CD8-positive, alpha-beta memory T cell (primary cell): ENCODE results near the gene GOLIM4. TPM values are rescaled to one million over a fixed set of nuclear protein-coding genes. Genes with fewer than 3 reads are reported as not detected.

Experiments used
- CTCF ChIA-PET: fragments of 350-600 bp; sonication (Branson Sonifier 250); formaldehyde crosslinking; loops from one replicate; lab custom pipeline; 2021; ENCODE audit warnings: antibody characterized with exemption; lab: Charles Lee
- POLR2A ChIA-PET: fragments of 350-600 bp; sonication (Branson Sonifier 250); formaldehyde crosslinking; loops from one replicate; lab custom pipeline; 2021; ENCODE audit warnings: antibody characterized with exemption; lab: Charles Lee
- DNase-seq, 5 donors: peaks; one replicate each; pipeline versions ENCODE4 v3.0.0 to v3.0.0-alpha.2; 2020 to 2022; ENCODE audit warnings: mixed read lengths in 1 of 5
- H3K27ac ChIP-seq: one replicate; pipeline ENCODE4 v1.7.0; 2013; ENCODE audit warnings: low read depth, mild to moderate bottlenecking, low read length, moderate library complexity
- H3K27me3 ChIP-seq: 2 replicates; pipeline ENCODE4 v1.7.0; 2013; ENCODE audit warnings: low read length, mild to moderate bottlenecking; ENCODE audit not compliant: insufficient read depth, poor library complexity, severe bottlenecking
- H3K36me3 ChIP-seq: 2 replicates; pipeline ENCODE4 v1.7.0; 2013; ENCODE audit warnings: mild to moderate bottlenecking, low read length, moderate library complexity; ENCODE audit not compliant: insufficient read depth
- H3K4me1 ChIP-seq: 2 replicates; pipeline ENCODE4 v1.7.0; 2013; ENCODE audit warnings: mild to moderate bottlenecking, low read length, moderate library complexity; ENCODE audit not compliant: insufficient read depth
- H3K4me3 ChIP-seq: 2 replicates; pipeline ENCODE4 v1.7.0; 2013; ENCODE audit warnings: mild to moderate bottlenecking, low read length
- H3K9me3 ChIP-seq: 2 replicates; pipeline ENCODE4 v1.7.0; 2013; ENCODE audit warnings: mild to moderate bottlenecking, low read length
- H3K27ac Mint-ChIP-seq, 8 donors: one replicate each; pipeline ENCODE4 v1.8.0; 2020 to 2021; ENCODE audit warnings: mixed read lengths in 8 of 8, mild to moderate bottlenecking in 6 of 8, inconsistent platforms in 3 of 8, moderate library complexity in 3 of 8
- H3K27me3 Mint-ChIP-seq, 2 donors: one replicate each; pipeline ENCODE4 v1.8.0; 2020 to 2021; ENCODE audit warnings: mixed read lengths in 2 of 2, mild to moderate bottlenecking in 1 of 2, moderate library complexity in 1 of 2
- H3K36me3 Mint-ChIP-seq, 3 donors: one replicate each; pipeline ENCODE4 v1.8.0; 2020 to 2021; ENCODE audit warnings: mixed read lengths in 3 of 3, inconsistent platforms in 1 of 3, mild to moderate bottlenecking in 1 of 3
- H3K4me1 Mint-ChIP-seq, 3 donors: one replicate each; pipeline ENCODE4 v1.8.0; 2020 to 2021; ENCODE audit warnings: mixed read lengths in 3 of 3, inconsistent platforms in 1 of 3, mild to moderate bottlenecking in 1 of 3
- H3K4me3 Mint-ChIP-seq, 7 donors: one replicate each; pipeline ENCODE4 v1.8.0; 2020 to 2021; ENCODE audit warnings: mixed read lengths in 7 of 7, mild to moderate bottlenecking in 6 of 7, moderate library complexity in 4 of 7, inconsistent platforms in 2 of 7
- H3K9me3 Mint-ChIP-seq, 5 donors: one replicate each; pipeline ENCODE4 v1.8.0; 2020 to 2022; ENCODE audit warnings: mixed read lengths in 5 of 5, mild to moderate bottlenecking in 3 of 5, moderate library complexity in 2 of 5, inconsistent platforms in 1 of 5
- polyA plus RNA-seq: library from polyadenylated mRNA; unstranded; fragments of 300-500 nt; fragmentation: Illumina TruSeq; gene quantifications from one replicate; pipeline ENCODE4 v1.2.3, GENCODE V29; 2021
- total RNA-seq, 2 experiments: library from RNA; stranded (reverse); gene quantifications; one replicate each; pipeline ENCODE4 v1.2.3, GENCODE V29; 2021

GOLIM4 gene
- total and polyA plus RNA-seq, 3 experiments from 2014 or later = 1.3 to 7.3 (median 7.2) TPM

- Histone ChIP-seq H3K27me3 (no peaks in the 10 kb centered on the region), H3K9me3 (no peaks in the 10 kb centered on the region), H3K27ac (no peak overlapping the region), H3K4me3 (no peak overlapping the region), H3K4me1 (no peaks in the 10 kb centered on the region), H3K36me3 (no peaks in the 10 kb centered on the region)
- Mint-ChIP-seq H3K27me3 (no peaks in the 10 kb centered on the region), H3K27ac (no peak overlapping the region), H3K9me3 (peaks cover 0 to 3% (median 0%) of the 10 kb centered on the region in 5 donors), H3K36me3 (no peaks in the 10 kb centered on the region), H3K4me1 (no peaks in the 10 kb centered on the region), H3K4me3 (no peak overlapping the region)
- ChIA-PET POLR2A (no interaction called here), CTCF (no interaction called here)
- no peak for DNase-seq
Observed at GRCh38 chr3:167989066-167989465, 106.7 kb downstream of the GOLIM4 start.

- Mint-ChIP-seq H3K9me3 (peaks cover 0 to 3% (median 0%) of the 10 kb centered on the region in 5 donors), H3K27ac (no peak overlapping the region), H3K4me1 (no peaks in the 10 kb centered on the region), H3K4me3 (no peak overlapping the region), H3K36me3 (no peaks in the 10 kb centered on the region), H3K27me3 (no peaks in the 10 kb centered on the region)
- H3K27me3 ChIP-seq = no peaks in the 10 kb centered on the region
- ChIA-PET CTCF (no interaction called here), POLR2A (no interaction called here)
- no peaks in the 10 kb centered on the region for H3K4me1 ChIP-seq
- no peaks in the 10 kb centered on the region for H3K9me3 ChIP-seq
- no peaks in the 10 kb centered on the region for H3K36me3 ChIP-seq
- H3K4me3 ChIP-seq = no peak overlapping the region
- no peak for DNase-seq
- no peak overlapping the region for H3K27ac ChIP-seq
Observed at GRCh38 chr3:167983583-167983982, 112.1 kb downstream of the GOLIM4 start.

- H3K27ac ChIP-seq = no peak overlapping the region
- H3K36me3 ChIP-seq = no peaks in the 10 kb centered on the region
- H3K36me3 Mint-ChIP-seq = no peaks in the 10 kb centered on the region
- H3K9me3 Mint-ChIP-seq = no peaks in the 10 kb centered on the region
- H3K4me3 Mint-ChIP-seq = no peak overlapping the region
- no peak overlapping the region for H3K27ac Mint-ChIP-seq
- no peaks in the 10 kb centered on the region for H3K4me1 Mint-ChIP-seq
- CTCF ChIA-PET = no interaction called here
- no peaks in the 10 kb centered on the region for H3K27me3 ChIP-seq
- peaks cover 0 to 2% of the 10 kb centered on the region in 2 donors for H3K27me3 Mint-ChIP-seq
- POLR2A ChIA-PET = no interaction called here
- no peaks in the 10 kb centered on the region for H3K9me3 ChIP-seq
- no peak for DNase-seq
- no peaks in the 10 kb centered on the region for H3K4me1 ChIP-seq
- no peak overlapping the region for H3K4me3 ChIP-seq
Observed at GRCh38 chr3:167978486-167978885, 117.2 kb downstream of the GOLIM4 start.

- peaks cover 0 to 2% of the 10 kb centered on the region in 2 donors for H3K27me3 Mint-ChIP-seq
- H3K4me3 Mint-ChIP-seq = no peak overlapping the region
- ChIA-PET CTCF (no interaction called here), POLR2A (no interaction called here)
- no peaks in the 10 kb centered on the region for H3K27me3 ChIP-seq
- no peaks in the 10 kb centered on the region for H3K4me1 ChIP-seq
- H3K4me1 Mint-ChIP-seq = no peaks in the 10 kb centered on the region
- H3K9me3 ChIP-seq = no peaks in the 10 kb centered on the region
- no peak for DNase-seq
- H3K27ac ChIP-seq = no peak overlapping the region
- no peak overlapping the region for H3K4me3 ChIP-seq
- no peaks in the 10 kb centered on the region for H3K36me3 Mint-ChIP-seq
- no peaks in the 10 kb centered on the region for H3K36me3 ChIP-seq
- no peak overlapping the region for H3K27ac Mint-ChIP-seq
- no peaks in the 10 kb centered on the region for H3K9me3 Mint-ChIP-seq
Observed at GRCh38 chr3:167978071-167978470, 117.7 kb downstream of the GOLIM4 start.

- H3K36me3 ChIP-seq = no peaks in the 10 kb centered on the region
- no peaks in the 10 kb centered on the region for H3K4me1 ChIP-seq
- Mint-ChIP-seq H3K27ac (no peak overlapping the region), H3K4me1 (no peaks in the 10 kb centered on the region), H3K4me3 (no peak overlapping the region), H3K36me3 (no peaks in the 10 kb centered on the region), H3K27me3 (peaks cover 0 to 2% of the 10 kb centered on the region in 2 donors), H3K9me3 (no peaks in the 10 kb centered on the region)
- H3K27ac ChIP-seq = no peak overlapping the region
- H3K27me3 ChIP-seq = no peaks in the 10 kb centered on the region
- H3K4me3 ChIP-seq = no peak overlapping the region
- H3K9me3 ChIP-seq = no peaks in the 10 kb centered on the region
- ChIA-PET CTCF (no interaction called here), POLR2A (no interaction called here)
- DNase-seq = no peak
Observed at GRCh38 chr3:167976516-167977361, 119.0 kb downstream of the GOLIM4 start.

- Histone ChIP-seq H3K4me3 (no peak overlapping the region), H3K27ac (no peak overlapping the region), H3K9me3 (no peaks in the 10 kb centered on the region), H3K36me3 (no peaks in the 10 kb centered on the region), H3K27me3 (no peaks in the 10 kb centered on the region), H3K4me1 (no peaks in the 10 kb centered on the region)
- no peak overlapping the region for H3K4me3 Mint-ChIP-seq
- H3K4me1 Mint-ChIP-seq = no peaks in the 10 kb centered on the region
- ChIA-PET CTCF (no interaction called here), POLR2A (no interaction called here)
- H3K36me3 Mint-ChIP-seq = no peaks in the 10 kb centered on the region
- peaks cover 0 to 2% of the 10 kb centered on the region in 2 donors for H3K27me3 Mint-ChIP-seq
- H3K9me3 Mint-ChIP-seq = no peaks in the 10 kb centered on the region
- H3K27ac Mint-ChIP-seq = no peak overlapping the region
- no peak for DNase-seq
Observed at GRCh38 chr3:167973901-167974300, 121.8 kb downstream of the GOLIM4 start.

GRCh38 chr3:167973046-167973445, 122.7 kb downstream of the GOLIM4 start:
- Mint-ChIP-seq H3K4me3 (no peak overlapping the region), H3K27me3 (peaks cover 0 to 2% of the 10 kb centered on the region in 2 donors), H3K4me1 (no peaks in the 10 kb centered on the region), H3K27ac (no peak overlapping the region), H3K9me3 (no peaks in the 10 kb centered on the region), H3K36me3 (no peaks in the 10 kb centered on the region)
- Histone ChIP-seq H3K36me3 (no peaks in the 10 kb centered on the region), H3K27me3 (no peaks in the 10 kb centered on the region), H3K9me3 (no peaks in the 10 kb centered on the region), H3K4me1 (no peaks in the 10 kb centered on the region), H3K4me3 (no peak overlapping the region), H3K27ac (no peak overlapping the region)
- DNase-seq = no peak
- ChIA-PET POLR2A (no interaction called here), CTCF (no interaction called here)

GRCh38 chr3:167972502-167972901, 123.2 kb downstream of the GOLIM4 start:
- no peak overlapping the region for H3K27ac ChIP-seq
- DNase-seq = no peak
- no peak overlapping the region for H3K4me3 ChIP-seq
- H3K9me3 ChIP-seq = no peaks in the 10 kb centered on the region
- H3K27ac Mint-ChIP-seq = no peak overlapping the region
- no peaks in the 10 kb centered on the region for H3K27me3 ChIP-seq
- no peaks in the 10 kb centered on the region for H3K36me3 Mint-ChIP-seq
- CTCF ChIA-PET = no interaction called here
- peaks cover 0 to 2% of the 10 kb centered on the region in 2 donors for H3K27me3 Mint-ChIP-seq
- no peaks in the 10 kb centered on the region for H3K9me3 Mint-ChIP-seq
- no peaks in the 10 kb centered on the region for H3K4me1 Mint-ChIP-seq
- H3K4me3 Mint-ChIP-seq = no peak overlapping the region
- H3K4me1 ChIP-seq = no peaks in the 10 kb centered on the region
- no peaks in the 10 kb centered on the region for H3K36me3 ChIP-seq
- POLR2A ChIA-PET = no interaction called here
